Measurements from ENCODE around the gene DGKD.
A peak's percentile ranks its signal among the peaks of the same experiment; 100 is the strongest.
"Not testable (repeated sequence)": the region's sequence is repeated elsewhere in the genome, so short reads cannot be mapped to it uniquely, and the experiment has no call there.

Gene DGKD, protein sequence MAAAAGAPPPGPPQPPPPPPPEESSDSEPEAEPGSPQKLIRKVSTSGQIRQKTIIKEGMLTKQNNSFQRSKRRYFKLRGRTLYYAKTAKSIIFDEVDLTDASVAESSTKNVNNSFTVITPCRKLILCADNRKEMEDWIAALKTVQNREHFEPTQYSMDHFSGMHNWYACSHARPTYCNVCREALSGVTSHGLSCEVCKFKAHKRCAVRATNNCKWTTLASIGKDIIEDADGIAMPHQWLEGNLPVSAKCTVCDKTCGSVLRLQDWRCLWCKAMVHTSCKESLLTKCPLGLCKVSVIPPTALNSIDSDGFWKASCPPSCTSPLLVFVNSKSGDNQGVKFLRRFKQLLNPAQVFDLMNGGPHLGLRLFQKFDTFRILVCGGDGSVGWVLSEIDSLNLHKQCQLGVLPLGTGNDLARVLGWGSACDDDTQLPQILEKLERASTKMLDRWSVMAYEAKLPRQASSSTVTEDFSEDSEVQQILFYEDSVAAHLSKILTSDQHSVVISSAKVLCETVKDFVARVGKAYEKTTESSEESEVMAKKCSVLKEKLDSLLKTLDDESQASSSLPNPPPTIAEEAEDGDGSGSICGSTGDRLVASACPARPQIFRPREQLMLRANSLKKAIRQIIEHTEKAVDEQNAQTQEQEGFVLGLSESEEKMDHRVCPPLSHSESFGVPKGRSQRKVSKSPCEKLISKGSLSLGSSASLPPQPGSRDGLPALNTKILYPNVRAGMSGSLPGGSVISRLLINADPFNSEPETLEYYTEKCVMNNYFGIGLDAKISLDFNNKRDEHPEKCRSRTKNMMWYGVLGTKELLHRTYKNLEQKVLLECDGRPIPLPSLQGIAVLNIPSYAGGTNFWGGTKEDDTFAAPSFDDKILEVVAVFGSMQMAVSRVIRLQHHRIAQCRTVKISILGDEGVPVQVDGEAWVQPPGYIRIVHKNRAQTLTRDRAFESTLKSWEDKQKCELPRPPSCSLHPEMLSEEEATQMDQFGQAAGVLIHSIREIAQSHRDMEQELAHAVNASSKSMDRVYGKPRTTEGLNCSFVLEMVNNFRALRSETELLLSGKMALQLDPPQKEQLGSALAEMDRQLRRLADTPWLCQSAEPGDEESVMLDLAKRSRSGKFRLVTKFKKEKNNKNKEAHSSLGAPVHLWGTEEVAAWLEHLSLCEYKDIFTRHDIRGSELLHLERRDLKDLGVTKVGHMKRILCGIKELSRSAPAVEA

DNA sequence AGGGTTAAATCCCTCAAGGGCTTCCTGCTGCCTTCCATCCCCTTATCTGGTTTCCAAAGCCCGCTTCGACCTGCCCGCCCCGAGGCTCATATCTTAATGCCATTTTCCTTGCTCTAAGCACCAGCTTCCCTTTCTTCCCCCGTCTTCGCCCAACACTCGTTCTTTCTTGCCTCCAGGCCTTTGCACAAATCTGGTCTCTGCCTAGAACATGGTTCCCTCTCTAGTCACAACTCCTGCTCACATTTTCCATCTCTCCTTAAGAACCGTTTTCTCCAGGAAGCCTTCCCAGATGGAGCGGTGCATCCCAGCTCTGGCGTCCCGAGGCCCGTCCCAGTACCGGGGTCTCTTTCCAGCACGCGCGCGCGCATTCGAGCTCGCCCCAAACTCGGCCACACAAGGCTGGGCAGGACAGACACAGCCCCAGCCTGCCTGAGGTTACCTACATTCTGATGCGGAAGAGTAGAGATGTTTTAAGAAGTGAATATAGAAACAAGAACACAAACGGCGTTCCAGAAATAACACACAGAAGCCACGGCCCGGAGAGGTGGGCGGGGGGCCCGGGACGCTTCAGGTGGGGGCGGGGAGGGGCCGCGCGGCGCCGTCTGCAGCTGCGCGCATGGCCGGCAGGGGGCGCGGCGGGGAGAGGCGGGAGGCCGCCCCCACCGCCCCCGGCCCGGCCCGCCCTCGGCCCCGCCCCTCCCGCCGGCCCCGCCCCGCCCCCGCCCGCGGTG is at the start of gene DGKD:
Gene DGKD, plus strand, starts transcription at position 726 of the 731 bp plus-strand sequence. CDS start 25 bp downstream, outside the sequence.
- DNase-seq (ENCODE audit: low spot score) = peak; percentile 84

DNA sequence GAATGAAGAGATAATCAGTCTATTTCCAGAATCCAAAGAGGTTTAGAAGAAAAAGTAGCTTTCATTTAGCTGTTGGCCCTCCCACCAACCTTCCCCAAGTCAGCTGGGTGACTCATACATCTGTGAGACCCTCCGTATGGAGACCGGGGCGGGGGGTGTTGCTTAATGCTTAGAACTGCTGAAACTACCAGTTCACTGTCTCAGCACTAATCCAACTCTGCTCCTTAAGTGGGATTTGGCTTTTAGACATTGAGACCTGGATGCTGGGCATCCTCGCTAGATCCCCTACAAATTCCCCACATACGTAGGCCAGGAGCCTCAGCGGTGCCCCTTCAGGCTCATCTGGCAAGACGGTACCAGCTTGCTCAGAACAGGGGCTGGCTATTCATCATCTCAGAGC is 46.7 kb upstream of the DGKD start, which contains the start of gene SAG:
Gene SAG, plus strand, starts transcription at position 252 of the 400 bp plus-strand sequence. CDS start 1,374 bp downstream, outside the sequence.
- DNase-seq (ENCODE audit: low spot score) = no peak

DNA sequence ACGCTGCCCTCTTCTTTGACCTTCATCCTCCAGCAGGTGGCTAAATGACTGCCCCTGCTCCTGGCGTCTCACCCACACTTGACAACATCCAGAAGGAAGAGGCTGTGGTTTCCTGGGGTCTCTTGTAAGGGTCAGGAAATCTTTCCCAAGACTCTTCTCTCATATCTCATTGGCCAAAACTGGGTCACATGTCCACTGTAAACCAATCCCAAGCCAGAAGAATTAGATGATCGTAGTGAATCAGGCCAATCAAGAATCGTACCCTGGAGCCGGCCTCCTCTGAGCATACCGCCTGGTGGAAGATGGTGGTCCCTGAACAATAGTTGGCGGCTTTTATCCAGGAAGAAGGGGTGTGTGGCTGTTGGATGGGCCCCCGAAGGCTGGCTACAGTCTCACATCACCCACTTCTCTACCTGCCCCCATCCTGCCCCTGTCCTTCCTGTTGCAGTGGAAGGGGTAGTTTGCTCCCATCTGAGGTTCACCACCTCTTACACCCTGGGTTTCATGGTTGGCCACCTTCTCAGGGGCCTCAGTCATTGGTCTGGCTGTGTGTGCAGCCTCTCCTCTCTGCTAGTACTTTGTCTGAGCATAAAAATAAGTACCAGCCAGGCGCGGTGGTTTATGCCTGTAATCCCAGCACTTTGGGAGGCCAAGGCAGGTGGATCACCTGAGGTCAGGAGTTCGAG is 42.9 kb upstream of the DGKD start:
- no peak for DNase-seq (ENCODE audit: low spot score)

DNA sequence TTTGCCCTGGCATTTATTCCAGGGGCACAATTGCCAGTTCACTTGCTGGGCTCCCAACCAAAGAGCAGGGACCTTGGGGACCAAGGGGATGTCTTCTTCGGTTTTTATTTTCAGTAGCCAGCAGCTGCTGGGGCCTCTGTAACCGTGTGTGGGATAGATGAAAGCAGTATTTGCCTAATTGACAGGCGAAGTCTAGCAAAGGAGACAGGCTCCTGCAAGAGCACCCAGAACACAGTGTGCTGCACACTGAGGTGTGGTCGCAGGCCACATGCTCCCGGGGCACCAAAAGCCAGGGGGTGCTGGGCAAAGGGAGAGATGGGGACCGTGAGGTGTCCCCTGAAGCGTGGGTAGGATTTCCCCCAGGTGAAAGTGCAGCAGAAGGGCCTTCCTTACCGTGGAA is 41.4 kb upstream of the DGKD start:
- DNase-seq (ENCODE audit: low spot score) = no peak

DNA sequence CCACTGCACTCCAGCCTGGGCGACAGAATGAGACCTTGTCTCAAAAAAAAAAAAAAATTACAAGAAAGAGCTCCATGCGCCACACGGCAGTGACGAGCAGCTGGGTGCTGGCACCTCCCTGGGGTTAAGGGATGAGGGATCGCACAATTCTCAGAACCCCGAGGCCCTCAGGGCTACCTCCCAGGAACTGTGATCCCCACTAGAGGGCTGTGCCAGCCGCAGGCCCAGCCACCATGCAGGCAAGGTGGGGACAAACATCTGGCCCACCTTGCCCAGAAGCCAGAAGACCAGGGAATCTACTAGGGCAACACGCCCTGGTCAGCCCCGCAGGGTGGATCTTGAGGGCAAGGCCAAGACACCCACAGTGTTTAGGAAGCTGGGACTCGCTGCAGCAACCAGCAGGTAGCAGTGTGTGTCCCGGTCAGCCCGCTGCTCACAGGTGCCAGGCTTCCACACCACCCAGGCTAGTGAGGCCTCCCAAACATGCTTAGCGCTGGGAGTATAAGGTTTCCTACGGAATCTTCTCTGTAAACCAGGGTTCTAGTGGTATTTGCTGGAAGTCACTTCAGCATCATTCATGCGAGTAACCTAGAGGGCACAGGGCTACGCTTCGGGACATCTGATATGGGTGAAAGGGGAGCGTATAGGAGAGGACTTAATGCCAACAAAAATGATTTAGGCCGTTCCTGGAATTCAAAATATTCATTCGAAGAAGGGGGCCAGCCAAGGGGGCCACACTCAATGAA is 39.9 kb upstream of the DGKD start:
- DNase-seq (ENCODE audit: low spot score) = no peak

DNA sequence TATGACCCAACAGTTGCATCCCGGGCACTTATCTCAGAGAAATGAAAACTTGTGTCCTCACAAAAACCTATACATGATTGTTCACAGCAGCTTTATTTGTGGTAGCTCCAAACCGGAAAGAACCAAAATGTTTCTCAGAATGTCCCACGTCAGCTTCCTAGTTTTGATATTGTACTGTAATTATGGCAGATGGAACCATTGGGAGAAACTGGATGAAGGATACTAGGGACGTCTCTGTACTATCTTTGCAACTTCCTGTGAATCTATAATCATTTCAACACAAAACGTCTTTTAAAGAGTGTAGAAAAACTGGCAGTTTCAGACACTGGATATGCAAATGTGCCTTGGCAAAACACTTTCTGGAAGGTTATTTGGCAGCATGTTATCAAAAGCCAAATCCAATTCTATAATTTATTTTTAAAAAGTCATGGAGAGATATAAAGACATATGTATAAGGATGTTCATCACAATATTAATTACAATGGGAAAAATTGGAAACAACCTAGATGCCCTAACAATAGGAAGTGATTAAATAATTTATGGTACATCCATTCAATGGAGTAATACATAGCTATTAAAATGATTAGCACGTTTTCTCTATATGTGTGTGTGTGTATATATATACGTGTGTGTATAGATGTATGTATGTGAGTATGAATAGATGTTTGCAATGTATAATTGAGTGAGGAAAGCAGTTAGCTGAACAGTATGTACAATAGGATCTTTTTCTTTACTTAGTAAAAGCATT is 36.9 kb upstream of the DGKD start:
- no peak for DNase-seq (ENCODE audit: low spot score)

DNA sequence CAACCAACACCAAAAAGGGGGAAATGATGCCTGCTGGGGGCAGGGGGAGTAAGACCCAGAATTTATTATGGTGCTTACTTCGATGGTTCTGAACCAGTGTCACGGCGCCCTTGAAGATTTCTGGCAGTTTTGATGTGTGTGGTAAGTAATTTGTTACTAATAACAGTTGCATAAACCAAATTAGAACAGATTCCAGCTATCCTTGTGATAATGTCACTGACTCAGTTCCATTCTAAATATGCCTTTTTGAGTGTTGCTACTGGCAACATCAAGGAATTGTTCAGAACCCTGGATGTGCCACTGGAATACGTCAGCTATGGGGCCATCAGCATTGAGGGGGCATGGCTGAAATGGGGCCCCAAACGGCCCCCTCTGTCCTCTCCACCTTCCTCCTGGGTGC is 35.0 kb upstream of the DGKD start:
- DNase-seq (ENCODE audit: low spot score) = no peak

DNA sequence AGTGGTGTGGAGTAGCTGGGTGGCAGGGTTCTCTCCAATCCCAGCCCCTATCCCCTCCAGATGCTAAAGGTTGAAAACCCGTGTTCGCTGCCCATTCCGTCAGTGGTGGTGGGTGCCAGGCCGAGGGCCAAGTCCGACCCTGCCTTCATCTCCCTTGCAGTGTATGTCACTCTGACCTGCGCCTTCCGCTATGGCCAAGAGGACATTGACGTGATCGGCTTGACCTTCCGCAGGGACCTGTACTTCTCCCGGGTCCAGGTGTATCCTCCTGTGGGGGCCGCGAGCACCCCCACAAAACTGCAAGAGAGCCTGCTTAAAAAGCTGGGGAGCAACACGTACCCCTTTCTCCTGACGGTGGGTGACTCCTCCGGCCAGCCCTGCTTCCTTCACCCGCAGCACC is 33.8 kb upstream of the DGKD start:
- DNase-seq (ENCODE audit: low spot score) = no peak

DNA sequence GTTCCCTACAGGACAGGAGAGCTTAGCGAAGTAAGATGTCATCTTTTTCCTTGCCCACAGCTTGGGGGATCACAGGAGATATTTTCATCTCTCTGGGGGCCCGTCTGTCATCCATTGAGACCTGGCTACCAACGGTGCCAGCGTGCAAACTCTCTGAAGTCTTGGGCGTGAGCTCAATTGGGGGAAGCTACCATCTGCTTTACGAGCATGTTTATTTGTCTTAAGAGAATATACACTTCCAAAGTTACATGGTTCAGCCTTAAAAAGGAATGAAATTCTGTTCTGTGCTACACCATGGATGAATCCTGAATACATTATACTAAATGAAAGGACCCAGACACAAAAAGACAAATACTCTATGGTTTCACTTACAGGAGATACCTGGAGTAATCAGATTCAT is 33.1 kb upstream of the DGKD start:
- no peak for DNase-seq (ENCODE audit: low spot score)

DNA sequence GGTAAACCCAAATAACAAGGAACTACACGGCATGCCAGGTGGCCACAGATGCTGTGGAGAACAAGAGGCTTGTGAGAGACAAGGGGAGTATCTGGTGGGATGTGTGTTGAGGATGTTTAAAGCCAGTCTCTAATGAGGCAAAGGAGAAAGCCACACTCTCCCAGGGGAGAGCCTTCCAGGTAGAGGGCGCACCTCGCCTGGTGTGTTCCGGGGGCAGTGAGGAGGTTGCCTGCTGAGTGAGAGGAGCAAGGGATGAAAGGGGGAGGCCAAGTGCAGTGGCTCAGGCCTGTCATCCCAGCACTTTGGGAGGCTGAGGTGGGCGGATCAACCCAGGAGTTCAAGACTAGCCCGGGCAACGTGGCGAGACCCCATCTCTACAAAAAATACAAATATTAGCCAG is 30.4 kb upstream of the DGKD start:
- DNase-seq (ENCODE audit: low spot score) = no peak

DNA sequence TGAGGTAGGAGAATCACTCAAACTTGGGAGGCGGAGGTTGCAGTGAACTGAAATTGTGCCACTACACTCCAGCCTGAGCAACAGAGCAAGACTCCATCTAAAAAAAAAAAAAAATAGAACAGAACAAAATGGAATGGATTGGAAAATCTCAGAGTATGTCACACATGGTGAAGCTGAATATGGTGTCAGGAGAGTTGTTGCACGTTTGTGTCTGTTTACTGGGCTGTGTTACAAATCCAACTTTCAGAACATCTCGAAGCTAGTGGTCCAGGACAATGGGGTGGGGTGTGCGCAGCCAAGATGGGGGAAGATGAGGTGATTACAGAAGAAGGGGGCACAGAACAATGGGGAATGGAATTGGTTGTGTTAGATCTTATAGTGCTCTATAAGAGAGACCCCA is 29.0 kb upstream of the DGKD start:
- no peak for DNase-seq (ENCODE audit: low spot score)

DNA sequence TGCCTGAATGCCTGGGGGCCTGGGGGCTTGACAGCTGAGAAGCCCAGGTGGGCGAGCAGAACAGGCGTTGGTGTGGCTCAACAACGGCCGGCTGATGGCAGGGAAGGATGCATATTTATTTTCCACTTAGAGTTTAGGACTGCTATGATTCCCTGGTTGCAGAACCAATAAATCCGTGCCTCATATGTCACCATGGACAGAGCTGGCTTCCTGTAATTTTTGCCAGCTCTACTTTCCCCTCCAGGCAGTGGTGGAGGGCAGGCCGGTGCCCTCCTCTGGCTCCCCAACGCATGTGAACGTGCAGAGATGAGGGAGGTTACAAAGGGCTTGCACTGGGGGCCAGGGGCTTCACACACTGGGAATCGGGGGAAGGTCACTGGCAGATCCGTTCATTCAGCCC is 28.5 kb upstream of the DGKD start:
- no peak for DNase-seq (ENCODE audit: low spot score)

DNA sequence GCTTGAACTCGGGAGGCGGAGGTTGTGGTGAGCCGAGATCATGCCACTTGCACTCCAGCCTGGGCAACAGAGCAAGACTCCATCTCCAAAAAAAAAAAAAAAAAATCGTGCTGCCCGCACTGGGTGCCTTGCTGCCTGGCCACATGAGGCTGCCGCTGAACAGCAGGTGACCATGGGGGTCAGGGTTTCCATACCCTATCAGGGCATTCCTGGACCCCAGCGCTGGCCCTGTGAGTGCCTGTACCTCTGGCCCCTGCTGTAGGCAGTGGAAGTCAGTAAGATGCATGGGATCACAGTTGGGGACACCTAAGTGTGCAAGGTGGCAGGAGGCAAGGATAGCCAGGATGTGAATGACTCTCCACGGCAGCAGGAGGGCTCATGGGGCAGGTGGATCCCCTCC is 27.8 kb upstream of the DGKD start:
- DNase-seq (ENCODE audit: low spot score) = no peak

DNA sequence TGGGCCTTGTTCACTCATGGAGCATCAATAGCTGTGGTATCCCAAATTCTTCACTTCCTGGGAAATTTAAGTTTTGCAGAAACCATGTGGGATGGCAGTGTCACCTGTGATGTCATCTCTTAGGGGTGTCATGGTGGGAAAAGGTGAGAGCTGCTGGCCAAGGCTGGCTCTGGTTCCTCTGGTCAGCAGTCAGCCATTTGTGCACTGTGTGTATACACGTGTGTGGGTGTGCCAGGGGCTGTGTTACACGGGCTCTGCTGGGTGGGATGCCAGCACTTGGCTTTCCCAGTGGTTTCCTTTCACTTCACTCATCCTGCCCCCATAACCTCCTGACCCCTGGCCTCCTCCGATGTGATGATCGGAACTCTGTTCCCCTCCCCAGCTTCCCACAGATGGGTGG is 25.4 kb upstream of the DGKD start:
- no peak for DNase-seq (ENCODE audit: low spot score)

DNA sequence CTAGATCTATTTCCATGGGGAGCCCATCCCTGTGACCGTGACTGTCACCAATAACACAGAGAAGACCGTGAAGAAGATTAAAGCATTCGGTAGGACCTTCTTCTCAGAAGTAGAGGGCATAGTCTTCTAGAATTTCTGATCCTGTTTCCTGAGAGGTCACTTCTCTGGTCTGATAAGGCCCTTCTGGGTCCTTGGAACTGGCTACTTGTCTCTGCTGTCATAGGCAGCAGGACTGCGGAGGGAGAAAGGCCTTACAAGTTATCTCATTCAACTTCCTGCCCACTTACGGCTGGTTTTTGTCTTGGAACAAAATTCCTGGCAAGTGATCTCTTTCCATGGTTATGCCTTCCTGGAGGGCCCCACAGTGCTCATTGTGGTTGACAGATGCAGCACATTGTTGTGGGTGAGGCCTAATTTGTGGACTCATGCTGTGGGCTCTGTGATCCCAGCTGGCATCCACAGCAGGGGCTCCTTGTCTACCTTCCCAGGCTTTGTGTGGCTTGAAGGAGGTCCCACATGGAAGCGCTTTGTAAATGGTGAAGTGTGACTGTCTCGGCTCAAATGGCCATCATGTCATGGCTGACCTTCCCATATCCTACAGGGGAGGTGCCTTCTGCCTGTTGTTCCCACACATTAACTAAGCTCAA is 24.7 kb upstream of the DGKD start:
- no peak for DNase-seq (ENCODE audit: low spot score)

DNA sequence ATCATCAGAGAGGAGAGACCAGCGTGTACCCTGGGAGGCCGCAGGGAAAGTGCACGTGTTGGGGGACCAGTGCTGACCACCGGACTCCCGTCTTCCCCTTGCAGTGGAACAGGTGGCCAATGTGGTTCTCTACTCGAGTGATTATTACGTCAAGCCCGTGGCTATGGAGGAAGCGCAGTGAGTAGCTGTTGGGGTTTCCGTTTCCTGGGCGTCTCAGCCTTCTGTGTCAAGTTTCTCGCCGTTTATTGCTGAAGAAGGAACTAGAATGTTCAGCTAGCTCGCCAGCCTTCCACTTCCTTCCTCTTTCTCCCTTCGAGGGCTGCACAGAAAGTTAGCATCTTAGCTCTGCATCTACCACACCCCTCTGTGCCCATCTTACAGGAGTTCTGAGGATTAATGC is 22.8 kb upstream of the DGKD start:
- no peak for DNase-seq (ENCODE audit: low spot score)

DNA sequence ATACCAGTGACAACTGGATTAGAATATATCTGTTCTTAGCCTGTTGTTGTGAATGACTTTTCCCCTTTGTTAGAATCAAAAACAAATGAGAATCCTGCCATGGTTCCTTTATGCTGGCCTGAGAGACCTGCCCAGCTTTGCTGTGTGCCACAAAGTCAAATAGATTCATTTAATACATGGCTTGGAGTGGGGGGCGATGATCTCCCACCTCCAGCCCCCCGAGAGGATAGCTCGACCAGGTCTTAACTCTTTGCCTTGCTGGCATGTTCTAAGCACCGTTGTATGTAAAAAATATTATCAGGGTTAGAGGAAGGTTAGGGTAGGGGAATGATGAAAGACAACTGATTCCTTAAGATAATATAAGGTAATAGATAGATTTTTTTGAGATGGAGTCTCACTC is 22.2 kb upstream of the DGKD start:
- no peak for DNase-seq (ENCODE audit: low spot score)

DNA sequence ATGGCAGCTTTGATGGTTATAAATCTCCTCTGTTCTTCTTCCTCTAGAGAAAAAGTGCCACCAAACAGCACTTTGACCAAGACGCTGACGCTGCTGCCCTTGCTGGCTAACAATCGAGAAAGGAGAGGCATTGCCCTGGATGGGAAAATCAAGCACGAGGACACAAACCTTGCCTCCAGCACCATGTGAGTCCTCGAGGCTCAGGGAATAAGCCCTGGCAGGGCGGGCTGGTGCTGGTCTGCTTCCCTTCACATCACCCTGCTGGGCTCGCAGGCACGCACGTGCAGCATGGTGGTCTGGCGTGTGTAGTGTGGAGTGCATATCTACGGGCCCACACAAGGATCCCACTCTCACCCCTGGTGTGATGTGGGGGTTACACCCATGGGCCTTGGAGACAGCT is 19.4 kb upstream of the DGKD start:
- DNase-seq (ENCODE audit: low spot score) = no peak

DNA sequence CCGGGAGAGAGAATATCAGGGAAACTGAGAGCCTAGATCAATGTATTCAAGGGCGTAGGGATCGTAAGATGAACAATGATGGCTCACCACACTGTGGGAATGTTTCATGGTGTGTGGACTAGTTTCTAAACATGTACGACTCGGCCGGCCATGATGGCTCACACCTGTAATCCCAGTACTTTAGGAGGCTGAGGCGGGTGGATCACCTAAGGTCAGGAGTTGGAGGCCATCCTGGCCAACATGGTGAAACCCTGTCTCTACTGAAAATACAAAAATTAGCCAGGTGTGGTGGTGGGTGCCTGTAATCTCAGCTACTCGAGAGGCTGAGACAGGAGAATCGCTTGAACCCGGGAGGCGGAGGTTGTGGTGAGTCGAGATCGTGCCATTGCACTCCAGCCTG is 18.2 kb upstream of the DGKD start:
- DNase-seq (ENCODE audit: low spot score) = not testable (repeated sequence)

All from ecto neural progenitor cell (in vitro differentiated cells).